H9 (cell line): ENCODE results near the gene TENM4. TPM values are rescaled to one million over a fixed set of nuclear protein-coding genes. Genes with fewer than 3 reads are reported as not detected.

Source experiments
- DNase-seq: peaks from one replicate; pipeline ENCODE4 v3.0.0-alpha.2; 2017
- H2AFZ ChIP-seq: one replicate; pipeline ENCODE4 v1.6.1; 2013; ENCODE audit warnings: mild to moderate bottlenecking, low read length, control low read depth, moderate library complexity
- H2AK5ac ChIP-seq: 2 replicates; pipeline ENCODE4 v1.6.1; 2013; ENCODE audit warnings: low read length, control low read depth, mixed read lengths; ENCODE audit not compliant: insufficient read length
- H2BK120ac ChIP-seq: one replicate; pipeline ENCODE4 v1.6.1; 2013; ENCODE audit warnings: low read depth, mild to moderate bottlenecking, low read length, control low read depth, inconsistent platforms; ENCODE audit not compliant: poor library complexity, severe bottlenecking
- H2BK12ac ChIP-seq: 2 replicates; pipeline ENCODE4 v1.6.1; 2013; ENCODE audit warnings: low read length, control low read depth, mixed read lengths, low read depth; ENCODE audit not compliant: insufficient read length
- H2BK15ac ChIP-seq: 2 replicates; pipeline ENCODE4 v1.6.1; 2013; ENCODE audit warnings: low read depth, low read length, control low read depth
- H2BK20ac ChIP-seq: one replicate; pipeline ENCODE4 v1.6.1; 2013; ENCODE audit warnings: low read depth, mild to moderate bottlenecking, low read length, control low read depth, inconsistent platforms; ENCODE audit not compliant: poor library complexity, severe bottlenecking
- H2BK5ac ChIP-seq: 2 replicates; pipeline ENCODE4 v1.6.1; 2013; ENCODE audit warnings: low read length, control low read depth, mixed read lengths; ENCODE audit not compliant: insufficient read length
- H3K14ac ChIP-seq: 2 replicates; pipeline ENCODE4 v1.6.1; 2013; ENCODE audit warnings: low read length, control low read depth; ENCODE audit not compliant: insufficient read depth
- H3K18ac ChIP-seq: 2 replicates; pipeline ENCODE4 v1.6.1; 2013; ENCODE audit warnings: low read depth, mild to moderate bottlenecking, mixed read lengths, low read length, control low read depth; ENCODE audit not compliant: insufficient read length
- H3K23ac ChIP-seq: 2 replicates; pipeline ENCODE4 v1.6.1; 2013; ENCODE audit warnings: low read length, control low read depth, mixed read lengths, low read depth; ENCODE audit not compliant: insufficient read length
- H3K23me2 ChIP-seq: 2 replicates; pipeline ENCODE4 v1.6.1; 2013; ENCODE audit warnings: low read depth, mild to moderate bottlenecking, mixed read lengths, low read length, control low read depth; ENCODE audit not compliant: insufficient read length, poor library complexity, severe bottlenecking
- H3K27ac ChIP-seq: 2 replicates; pipeline ENCODE4 v1.5.1; 2013; ENCODE audit warnings: low read length, control low read depth, mixed read lengths, low read depth; ENCODE audit not compliant: insufficient read length
- H3K27me3 ChIP-seq: 2 replicates; pipeline ENCODE4 v1.6.1; 2013; ENCODE audit warnings: low read length, control low read depth, inconsistent platforms; ENCODE audit not compliant: insufficient read depth
- H3K4ac ChIP-seq: 2 replicates; pipeline ENCODE4 v1.6.1; 2013; ENCODE audit warnings: low read depth, mild to moderate bottlenecking, control low read depth, inconsistent platforms, low read length, moderate library complexity
- H3K4me1 ChIP-seq: 2 replicates; pipeline ENCODE4 v1.6.1; 2013; ENCODE audit warnings: low read length, control low read depth, inconsistent platforms; ENCODE audit not compliant: insufficient read depth
- H3K4me2 ChIP-seq: 2 replicates; pipeline ENCODE4 v1.6.1; 2013; ENCODE audit warnings: low read length, control low read depth, mixed read lengths; ENCODE audit not compliant: insufficient read length, insufficient read depth
- H3K56ac ChIP-seq: 2 replicates; pipeline ENCODE4 v1.6.1; 2013; ENCODE audit warnings: low read depth, mild to moderate bottlenecking, mixed read lengths, low read length, control low read depth; ENCODE audit not compliant: insufficient read length
- H3K79me1 ChIP-seq: 2 replicates; pipeline ENCODE4 v1.6.1; 2013; ENCODE audit warnings: low read depth, mild to moderate bottlenecking, moderate library complexity, low read length, control low read depth, inconsistent platforms; ENCODE audit not compliant: insufficient read depth, poor library complexity, severe bottlenecking
- H3K79me2 ChIP-seq: 2 replicates; pipeline ENCODE4 v1.6.1; 2013; ENCODE audit warnings: low read length, control low read depth, inconsistent platforms; ENCODE audit not compliant: insufficient read depth
- H3K9ac ChIP-seq: 2 replicates; pipeline ENCODE4 v1.6.1; 2013; ENCODE audit warnings: low read length, control low read depth, mixed read lengths; ENCODE audit not compliant: insufficient read length; ENCODE audit errors: extremely low read depth
- H3K9me3 ChIP-seq: one replicate; pipeline ENCODE4 v1.6.1; 2013; ENCODE audit warnings: low read depth, low read length, inconsistent platforms; ENCODE audit not compliant: control insufficient read depth
- H3T11ph ChIP-seq: one replicate; pipeline ENCODE4 v1.6.1; 2013; ENCODE audit warnings: mild to moderate bottlenecking, low read length, control low read depth, inconsistent platforms
- H4K20me1 ChIP-seq: one replicate; pipeline ENCODE4 v1.6.1; 2013; ENCODE audit not compliant: control insufficient read depth, insufficient read length, insufficient read depth
- H4K5ac ChIP-seq: 2 replicates; pipeline ENCODE4 v1.6.1; 2013; ENCODE audit warnings: low read depth, mild to moderate bottlenecking, mixed read lengths, low read length, control low read depth; ENCODE audit not compliant: insufficient read length
- H4K8ac ChIP-seq: replicated peaks from 2 replicates; pipeline ENCODE4 v1.6.1; 2013; ENCODE audit warnings: low read length, control low read depth, mixed read lengths, low read depth; ENCODE audit not compliant: insufficient read length
- H4K91ac ChIP-seq: 2 replicates; pipeline ENCODE4 v1.6.1; 2013; ENCODE audit warnings: low read depth, mild to moderate bottlenecking, moderate library complexity, mixed read lengths, low read length, control low read depth; ENCODE audit not compliant: insufficient read length
- H3K27ac Mint-ChIP-seq, 3 experiments: 2 replicates in 2 of 3; 3 replicates in 1 of 3; pipeline ENCODE4 v1.8.0; 2020 to 2021; ENCODE audit warnings: mixed read lengths in 3 of 3, mild to moderate bottlenecking in 1 of 3, moderate library complexity in 1 of 3
- H3K27me3 Mint-ChIP-seq: 2 replicates; pipeline ENCODE4 v1.8.0; 2021; ENCODE audit warnings: low read depth, mild to moderate bottlenecking, moderate library complexity, mixed read lengths
- H3K36me3 Mint-ChIP-seq, 3 experiments: 2 replicates in 2 of 3; 3 replicates in 1 of 3; pipeline ENCODE4 v1.8.0; 2020 to 2021; ENCODE audit warnings: low read depth in 3 of 3, mixed read lengths in 3 of 3; ENCODE audit not compliant: insufficient read depth in 1 of 3
- H3K4me1 Mint-ChIP-seq, 2 experiments: 2 replicates each; pipeline ENCODE4 v1.8.0; 2020; ENCODE audit warnings: mixed read lengths in 2 of 2
- H3K4me3 Mint-ChIP-seq, 2 experiments: 2 replicates in 1 of 2; 3 replicates in 1 of 2; pipeline ENCODE4 v1.8.0; 2020 to 2021; ENCODE audit warnings: mild to moderate bottlenecking in 2 of 2, mixed read lengths in 2 of 2, moderate library complexity in 1 of 2
- H3K9me3 Mint-ChIP-seq, 2 experiments: 2 replicates in 1 of 2; 3 replicates in 1 of 2; pipeline ENCODE4 v1.8.0; 2020; ENCODE audit warnings: mild to moderate bottlenecking in 2 of 2, mixed read lengths in 2 of 2, moderate library complexity in 1 of 2
- WGBS: extraction: QIAGEN DNeasy Blood & Tissue Kit; methylation state at CpG from one replicate; pipeline ENCODE4 v1.1.7; 2013; ENCODE audit warnings: missing lambda C conversion rate, low lambda C conversion rate, mixed read lengths; ENCODE audit not compliant: insufficient read length; ENCODE audit errors: extremely low coverage; 5-methylcytosine and 5-hydroxymethylcytosine counted together
- total RNA-seq: library from RNA; stranded (reverse); gene quantifications from 2 replicates; pipeline ENCODE4 v1.2.1, GENCODE V29; 2021
- TF ChIP-seq, protein P1 (sequence below): fragments of 200-600 bp; sonication (generic); conservative IDR thresholded peaks from 3 replicates; pipeline ENCODE4 v1.8.0; 2021; ENCODE audit warnings: antibody characterized with exemption, mild to moderate bottlenecking

TENM4 gene
- total RNA-seq, 1 experiment from 2014 or later: 4.6 TPM

DNA sequence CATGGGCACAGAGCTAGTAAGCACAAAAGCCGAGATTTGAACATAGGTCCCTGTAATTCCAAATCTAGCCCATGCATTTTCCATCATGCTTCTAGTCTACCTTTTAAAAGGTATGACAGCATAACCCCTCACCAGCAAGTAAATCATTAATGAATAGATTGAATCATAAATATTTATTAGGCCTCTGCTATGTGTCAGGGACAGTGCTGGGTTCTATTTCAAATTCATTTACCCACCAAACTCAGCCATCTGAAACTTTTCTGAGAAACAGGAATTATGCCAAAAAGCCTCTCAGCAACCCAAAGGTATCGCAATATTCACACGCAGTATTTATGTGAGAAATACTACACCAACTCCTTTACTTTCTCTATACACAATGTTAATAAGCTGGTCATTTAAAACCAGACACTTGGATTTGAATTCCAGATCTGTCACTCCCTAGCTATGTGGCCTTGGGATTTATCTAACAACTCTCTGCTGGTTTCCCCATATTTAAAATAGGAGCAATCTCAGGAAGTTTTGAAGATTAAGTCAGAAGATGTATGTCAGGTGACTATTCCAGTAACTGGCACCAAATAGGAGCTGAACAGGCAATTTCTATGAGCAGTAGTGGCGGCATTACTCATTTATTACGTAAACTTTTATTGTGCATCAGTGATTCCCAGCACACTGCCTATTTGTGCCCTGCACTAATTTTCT lies 191.4 kb downstream of the TENM4 start:
- H3K27ac ChIP-seq: no peak overlapping the region
- H3K79me2 ChIP-seq: no peaks in the 10 kb centered on the region
- no peak overlapping the region for H4K5ac ChIP-seq
- no peak overlapping the region for H3K9ac ChIP-seq
- H3K18ac ChIP-seq: no peak overlapping the region
- no peaks in the 10 kb centered on the region for H3K79me1 ChIP-seq
- DNase-seq: no peak
- no peak overlapping the region for H3K4me2 ChIP-seq
- no peak overlapping the region for H4K8ac ChIP-seq
- H3K4ac ChIP-seq: no peak overlapping the region
- no CpG with 5 or more reads among the region's 5 CpGs for WGBS
- H3T11ph ChIP-seq: no peak overlapping the region
- Mint-ChIP-seq H3K27me3 (no peaks in the 10 kb centered on the region), H3K36me3 (no peaks in the 10 kb centered on the region), H3K9me3 (no peaks in the 10 kb centered on the region), H3K27ac (no peak overlapping the region), H3K4me3 (no peak overlapping the region), H3K4me1 (peaks cover 5 to 6% of the 10 kb centered on the region in 2 experiments; a peak in 1 of 4 replicates)
- no peak overlapping the region for H2AFZ ChIP-seq
- no peak overlapping the region for H3K56ac ChIP-seq
- no peak overlapping the region for H2BK20ac ChIP-seq
- no peak overlapping the region for H4K91ac ChIP-seq
- no peak overlapping the region for H2BK15ac ChIP-seq
- no peaks in the 10 kb centered on the region for H3K23me2 ChIP-seq
- H2BK120ac ChIP-seq: no peak overlapping the region
- no peaks in the 10 kb centered on the region for H3K4me1 ChIP-seq
- no peak overlapping the region for H2AK5ac ChIP-seq
- H2BK12ac ChIP-seq: no peak overlapping the region
- TF ChIP-seq, protein P1, sequence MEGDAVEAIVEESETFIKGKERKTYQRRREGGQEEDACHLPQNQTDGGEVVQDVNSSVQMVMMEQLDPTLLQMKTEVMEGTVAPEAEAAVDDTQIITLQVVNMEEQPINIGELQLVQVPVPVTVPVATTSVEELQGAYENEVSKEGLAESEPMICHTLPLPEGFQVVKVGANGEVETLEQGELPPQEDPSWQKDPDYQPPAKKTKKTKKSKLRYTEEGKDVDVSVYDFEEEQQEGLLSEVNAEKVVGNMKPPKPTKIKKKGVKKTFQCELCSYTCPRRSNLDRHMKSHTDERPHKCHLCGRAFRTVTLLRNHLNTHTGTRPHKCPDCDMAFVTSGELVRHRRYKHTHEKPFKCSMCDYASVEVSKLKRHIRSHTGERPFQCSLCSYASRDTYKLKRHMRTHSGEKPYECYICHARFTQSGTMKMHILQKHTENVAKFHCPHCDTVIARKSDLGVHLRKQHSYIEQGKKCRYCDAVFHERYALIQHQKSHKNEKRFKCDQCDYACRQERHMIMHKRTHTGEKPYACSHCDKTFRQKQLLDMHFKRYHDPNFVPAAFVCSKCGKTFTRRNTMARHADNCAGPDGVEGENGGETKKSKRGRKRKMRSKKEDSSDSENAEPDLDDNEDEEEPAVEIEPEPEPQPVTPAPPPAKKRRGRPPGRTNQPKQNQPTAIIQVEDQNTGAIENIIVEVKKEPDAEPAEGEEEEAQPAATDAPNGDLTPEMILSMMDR: no peak
- no peaks in the 10 kb centered on the region for H4K20me1 ChIP-seq
- no peaks in the 10 kb centered on the region for H3K9me3 ChIP-seq
- no peak overlapping the region for H2BK5ac ChIP-seq
- H3K14ac ChIP-seq: no peak overlapping the region
- no peaks in the 10 kb centered on the region for H3K27me3 ChIP-seq
- H3K23ac ChIP-seq: no peak overlapping the region
